ENCODE measurements around the gene CUEDC2.

Gene CUEDC2

DNA sequence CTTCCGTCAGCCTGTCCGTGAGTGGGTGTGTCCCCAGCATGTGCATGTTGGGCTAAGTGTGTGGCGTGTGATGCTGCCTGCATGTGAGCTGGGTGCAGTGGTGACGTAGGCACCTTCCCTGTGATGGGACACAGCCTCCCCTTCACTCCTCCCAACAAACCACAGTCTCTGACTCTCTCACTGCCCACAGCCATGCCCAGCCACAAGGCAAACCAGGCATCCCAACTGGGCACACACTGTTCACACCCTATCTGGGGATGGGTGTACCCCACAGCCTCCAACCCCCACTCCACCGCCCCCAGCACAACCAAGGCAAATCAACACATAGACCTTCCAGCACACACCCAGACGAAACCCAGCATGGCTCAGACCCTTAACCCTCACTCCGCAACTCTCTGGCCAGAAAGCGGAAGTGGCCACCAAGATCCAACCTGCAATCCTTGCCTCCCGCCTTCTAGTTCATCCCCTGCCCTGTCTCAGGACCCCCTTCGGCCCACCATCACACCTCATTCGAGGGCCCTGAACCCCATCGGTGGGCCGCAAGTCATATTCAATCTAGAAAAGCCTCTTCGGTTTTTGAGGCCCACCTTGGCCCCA is 24.1 kb downstream of the CUEDC2 start:
- TF ChIP-seq, protein P1, sequence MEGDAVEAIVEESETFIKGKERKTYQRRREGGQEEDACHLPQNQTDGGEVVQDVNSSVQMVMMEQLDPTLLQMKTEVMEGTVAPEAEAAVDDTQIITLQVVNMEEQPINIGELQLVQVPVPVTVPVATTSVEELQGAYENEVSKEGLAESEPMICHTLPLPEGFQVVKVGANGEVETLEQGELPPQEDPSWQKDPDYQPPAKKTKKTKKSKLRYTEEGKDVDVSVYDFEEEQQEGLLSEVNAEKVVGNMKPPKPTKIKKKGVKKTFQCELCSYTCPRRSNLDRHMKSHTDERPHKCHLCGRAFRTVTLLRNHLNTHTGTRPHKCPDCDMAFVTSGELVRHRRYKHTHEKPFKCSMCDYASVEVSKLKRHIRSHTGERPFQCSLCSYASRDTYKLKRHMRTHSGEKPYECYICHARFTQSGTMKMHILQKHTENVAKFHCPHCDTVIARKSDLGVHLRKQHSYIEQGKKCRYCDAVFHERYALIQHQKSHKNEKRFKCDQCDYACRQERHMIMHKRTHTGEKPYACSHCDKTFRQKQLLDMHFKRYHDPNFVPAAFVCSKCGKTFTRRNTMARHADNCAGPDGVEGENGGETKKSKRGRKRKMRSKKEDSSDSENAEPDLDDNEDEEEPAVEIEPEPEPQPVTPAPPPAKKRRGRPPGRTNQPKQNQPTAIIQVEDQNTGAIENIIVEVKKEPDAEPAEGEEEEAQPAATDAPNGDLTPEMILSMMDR (IDR thresholded peaks at IDR 0.05) = no peak
- Histone ChIP-seq H3K27ac (no peak overlapping the region), H3K4me3 (peak overlapping the region; percentile 69)
- DNase-seq (ENCODE audit: low spot score) = no peak

DNA sequence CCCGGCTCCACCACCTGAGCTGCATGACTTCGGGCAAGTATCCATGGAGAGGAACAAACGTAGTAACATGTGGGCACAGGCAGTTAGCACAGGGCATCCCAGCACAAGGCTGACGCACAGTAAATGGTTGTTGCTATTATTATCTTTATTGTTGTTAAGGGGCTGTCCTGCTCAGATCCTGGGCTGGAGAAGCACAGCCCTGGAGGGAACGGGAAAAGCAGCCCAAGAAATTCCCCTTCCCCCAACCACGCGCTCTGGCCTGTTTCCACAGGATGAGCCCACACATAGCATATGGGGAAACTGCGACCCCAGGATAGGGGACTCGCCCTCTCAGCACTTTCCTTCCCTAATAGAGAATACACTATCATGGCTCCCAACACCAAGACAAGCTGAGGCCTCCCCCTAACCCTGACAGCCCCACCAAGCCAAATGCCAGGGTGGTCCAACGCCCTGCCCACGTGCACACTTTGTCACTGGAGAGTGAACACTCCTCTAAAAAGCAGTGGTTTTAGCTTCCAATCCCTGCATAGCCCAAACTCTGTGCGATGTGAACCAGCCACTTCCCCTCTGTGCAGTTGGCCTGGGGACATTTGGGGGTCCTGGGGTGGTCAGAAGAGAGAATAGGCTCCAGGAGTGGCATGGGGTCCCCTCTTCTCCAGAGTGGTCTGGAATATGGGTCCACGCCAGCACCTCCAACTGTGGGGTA is 24.8 kb downstream of the CUEDC2 start:
- Histone ChIP-seq H3K4me3 (no peak overlapping the region), H3K27ac (no peak overlapping the region)
- TF ChIP-seq, protein P1 (IDR thresholded peaks at IDR 0.05) = no peak
- no peak for DNase-seq (ENCODE audit: low spot score)

DNA sequence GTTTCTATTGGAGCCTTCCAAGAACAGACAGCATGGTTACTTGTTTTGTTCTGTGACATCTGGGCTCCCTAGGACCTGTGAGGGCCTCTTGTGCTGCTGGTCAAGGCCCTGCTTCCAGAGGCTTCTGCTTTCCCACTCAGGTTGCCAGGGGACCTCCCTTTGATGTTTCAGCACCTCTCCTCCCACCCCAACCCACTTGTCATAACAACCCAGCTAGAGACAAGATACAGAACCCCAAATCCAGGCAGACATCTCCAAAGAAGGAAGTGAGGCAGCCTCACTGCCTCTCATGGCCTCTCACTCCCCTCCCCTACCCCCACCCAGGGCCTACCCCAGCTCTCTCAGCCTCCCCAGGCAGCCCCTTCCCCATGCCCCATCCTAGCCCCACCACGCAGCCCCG is 25.6 kb downstream of the CUEDC2 start:
- no peak overlapping the region for H3K27ac ChIP-seq
- no peak for DNase-seq (ENCODE audit: low spot score)
- H3K4me3 ChIP-seq = no peak overlapping the region
- TF ChIP-seq, protein P1 (IDR thresholded peaks at IDR 0.05) = no peak

DNA sequence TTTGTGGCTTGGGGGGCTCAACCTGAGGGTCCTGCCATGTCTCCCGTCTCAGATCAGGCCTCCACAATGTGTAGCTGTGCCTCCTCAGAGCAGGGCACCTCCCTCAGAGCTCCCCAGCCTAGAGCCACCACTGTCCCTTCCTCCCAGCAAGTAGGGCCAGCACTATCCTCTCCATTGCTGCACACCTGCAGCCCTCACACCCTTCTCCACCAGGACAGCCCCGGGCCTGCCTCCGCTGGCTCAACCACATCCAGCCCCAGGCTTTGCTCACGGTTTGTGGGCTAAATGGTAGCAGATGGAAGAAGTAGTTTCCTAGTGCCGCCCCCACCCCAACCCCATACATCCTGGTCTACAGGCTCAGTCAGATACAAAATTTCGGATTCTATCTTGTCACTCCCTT is 26.7 kb downstream of the CUEDC2 start:
- no peak for DNase-seq (ENCODE audit: low spot score)
- TF ChIP-seq, protein P1 (IDR thresholded peaks at IDR 0.05) = no peak
- Histone ChIP-seq H3K27ac (no peak overlapping the region), H3K4me3 (no peak overlapping the region)

DNA sequence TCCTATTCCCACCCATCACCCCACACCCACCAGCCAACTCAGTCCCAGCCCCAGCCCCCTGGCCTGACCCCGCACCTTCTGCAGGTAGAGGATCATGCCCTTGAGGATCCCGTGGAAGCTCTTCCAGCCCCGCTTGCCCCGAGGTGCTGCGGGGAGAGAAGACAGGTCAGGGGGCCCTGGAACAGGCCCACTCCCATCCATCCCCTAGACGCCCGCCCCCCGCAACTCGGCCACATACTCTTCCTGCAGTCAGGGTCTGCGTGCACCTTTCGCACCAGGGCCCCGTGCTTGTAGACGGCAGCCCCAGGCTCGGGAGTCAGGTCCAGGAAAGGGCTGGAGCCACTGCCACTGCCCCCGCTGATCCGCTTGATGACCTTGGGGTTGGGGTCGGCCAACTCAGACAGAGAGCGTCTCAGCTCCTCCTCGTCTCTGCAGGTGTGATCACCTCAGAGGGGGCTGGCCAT is 27.2 kb downstream of the CUEDC2 start:
- TF ChIP-seq, protein P1 (IDR thresholded peaks at IDR 0.05) = no peak
- DNase-seq (ENCODE audit: low spot score) = no peak
- H3K27ac ChIP-seq = no peak overlapping the region
- no peak overlapping the region for H3K4me3 ChIP-seq

DNA sequence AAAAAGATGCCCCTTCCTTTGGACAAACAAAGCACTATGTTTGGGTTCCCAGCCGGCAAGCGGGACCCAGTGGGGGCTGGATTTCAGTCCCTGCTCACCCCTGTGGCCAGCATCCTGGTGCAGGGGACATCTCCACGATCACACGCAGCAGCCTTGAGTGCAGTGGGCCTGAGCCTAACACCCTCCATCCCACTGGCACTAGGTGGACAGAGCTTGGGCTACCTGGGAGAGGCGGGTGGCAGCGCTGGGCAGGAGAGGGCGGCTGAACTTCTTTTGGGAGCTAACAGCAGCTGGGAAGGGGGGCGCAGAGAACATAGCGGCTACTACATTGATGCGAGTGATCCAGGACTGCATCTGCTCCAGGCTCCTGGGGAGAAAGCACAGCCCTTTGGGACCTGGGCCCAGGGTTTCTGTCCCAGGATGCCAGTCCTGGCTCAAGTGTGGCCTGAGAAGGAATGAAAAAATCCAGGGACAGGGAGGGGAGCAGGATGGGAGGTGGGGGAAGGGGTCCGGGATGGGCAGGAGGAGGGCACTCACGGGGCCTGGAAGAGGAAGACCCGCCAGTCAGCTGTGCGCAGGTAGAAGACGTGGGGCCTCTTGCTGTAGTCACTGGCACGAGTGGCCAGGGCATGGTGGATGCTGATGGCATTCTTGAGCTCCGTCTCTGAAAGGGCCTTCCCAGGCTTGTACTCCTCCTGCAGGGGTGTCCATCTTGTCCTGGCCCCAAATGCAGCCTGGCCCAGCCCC is 27.8 kb downstream of the CUEDC2 start:
- H3K4me3 ChIP-seq = no peak overlapping the region
- DNase-seq (ENCODE audit: low spot score) = no peak
- TF ChIP-seq, protein P1 (IDR thresholded peaks at IDR 0.05) = no peak
- no peak overlapping the region for H3K27ac ChIP-seq

Measured in coronary artery (tissue), 2 donors.